Activated CD8-positive, alpha-beta T cell treated with anti-CD3 and anti-CD28 coated beads for 36 hours (primary cell): Measurements from ENCODE around the gene ANKRD13B. TPM values are rescaled to one million over a fixed set of nuclear protein-coding genes. Genes with fewer than 3 reads are reported as not detected.

Source experiments
- ATAC-seq: fragments of 200-7000 bp; cut with Tn5 transposase; one replicate; pipeline ENCODE4 v1.10.0; 2021; ENCODE audit warnings: mild to moderate bottlenecking, moderate library complexity
- CTCF ChIA-PET: fragments of 350-600 bp; sonication (Branson Sonifier 250); formaldehyde crosslinking; loops from one replicate; lab custom pipeline; 2021; ENCODE audit warnings: antibody characterized with exemption; lab: Charles Lee
- POLR2A ChIA-PET: fragments of 350-600 bp; sonication (Branson Sonifier 250); formaldehyde crosslinking; loops from one replicate; lab custom pipeline; 2021; ENCODE audit warnings: antibody characterized with exemption; lab: Charles Lee
- DNase-seq: peaks from one replicate; pipeline ENCODE4 v3.0.0-alpha.2; 2020
- H3K27ac Mint-ChIP-seq: one replicate; pipeline ENCODE4 v1.8.0; 2021; ENCODE audit warnings: mild to moderate bottlenecking, mixed read lengths
- H3K27me3 Mint-ChIP-seq: one replicate; pipeline ENCODE4 v1.8.0; 2021; ENCODE audit warnings: mixed read lengths
- H3K36me3 Mint-ChIP-seq: one replicate; pipeline ENCODE4 v1.8.0; 2021; ENCODE audit warnings: low read depth, mixed read lengths
- H3K4me1 Mint-ChIP-seq: one replicate; pipeline ENCODE4 v1.8.0; 2021; ENCODE audit warnings: low read depth, mixed read lengths
- H3K4me3 Mint-ChIP-seq: one replicate; pipeline ENCODE4 v1.8.0; 2021; ENCODE audit warnings: mild to moderate bottlenecking, moderate library complexity, mixed read lengths
- H3K9me3 Mint-ChIP-seq: one replicate; pipeline ENCODE4 v1.8.0; 2021; ENCODE audit warnings: mixed read lengths
- CTCF ChIP-seq: fragments of 200-600 bp; IDR thresholded peaks from one replicate; pipeline ENCODE4 v1.8.0; 2022; ENCODE audit warnings: antibody characterized with exemption, mild to moderate bottlenecking
- intact Hi-C: fragments of 100-400 bp; cut with micrococcal nuclease; formaldehyde crosslinking; loops from one replicate; pipeline ENCODE4 v1.10.0; 2022
- total RNA-seq, 2 experiments: library from RNA; stranded (reverse); gene quantifications; one replicate each; pipeline ENCODE4 v1.2.3, GENCODE V29; 2021

Gene ANKRD13B
- total RNA-seq, 2 experiments from 2014 or later = 22.8 to 22.9 TPM

- H3K4me1 Mint-ChIP-seq = peaks cover 19% of the 10 kb centered on the region
- no peaks in the 10 kb centered on the region for H3K9me3 Mint-ChIP-seq
- TF ChIP-seq CTCF = no peak
- DNase-seq (no peak), ATAC-seq (no peak)
- ChIA-PET CTCF (interaction anchor here (0.9 to 14.9 kb wide), 5 partner anchors 9 to 205 kb away, joined by 3 to 172 read pairs (median 28); partner anchors contain the start of gene ANKRD13B), POLR2A (interaction anchor here (1.0 to 4.0 kb wide), 7 partner anchors 9 to 44 kb away, joined by 3 to 19 read pairs (median 6); no protein-coding TSS in a partner anchor)
- intact Hi-C loops = no loop called here
- H3K27ac Mint-ChIP-seq = no peak overlapping the region
- peaks cover 24% of the 10 kb centered on the region for H3K36me3 Mint-ChIP-seq
- H3K4me3 Mint-ChIP-seq = no peak overlapping the region
- no peaks in the 10 kb centered on the region for H3K27me3 Mint-ChIP-seq
Observed at GRCh38 chr17:29574732-29575510, 18.0 kb upstream of the ANKRD13B start.

GRCh38 chr17:29575511-29576213 lies 17.3 kb upstream of the ANKRD13B start:
- no peak for TF ChIP-seq CTCF
- peaks cover 31% of the 10 kb centered on the region for H3K36me3 Mint-ChIP-seq
- no peak overlapping the region for H3K27ac Mint-ChIP-seq

GRCh38 chr17:29576214-29577000 lies 16.5 kb upstream of the ANKRD13B start:
- no peak for TF ChIP-seq CTCF
- ATAC-seq = no peak
- Mint-ChIP-seq H3K4me3 (no peak overlapping the region), H3K4me1 (peaks cover 31% of the 10 kb centered on the region), H3K36me3 (peaks cover 37% of the 10 kb centered on the region), H3K9me3 (no peaks in the 10 kb centered on the region), H3K27ac (no peak overlapping the region), H3K27me3 (no peaks in the 10 kb centered on the region)
- ChIA-PET CTCF (interaction anchor here (2.3 to 14.9 kb wide), 3 partner anchors 10 to 41 kb away, joined by 7 to 172 read pairs (median 83); partner anchors contain the start of gene ANKRD13B), POLR2A (interaction anchor here (0.8 to 2.2 kb wide), 4 partner anchors 9 to 40 kb away, joined by 4 to 8 read pairs (median 6); partner anchors contain the start of gene ABHD15)
- intact Hi-C loops = no loop called here
- DNase-seq = no peak

More at GRCh38 chr17:29575511-29576213, 17.3 kb upstream of the ANKRD13B start:
- CTCF ChIA-PET = interaction anchor here (2.3 to 14.9 kb wide), 5 partner anchors 10 to 206 kb away, joined by 7 to 172 read pairs (median 83); partner anchors contain the start of gene ANKRD13B
- H3K4me3 Mint-ChIP-seq = no peak overlapping the region
- ATAC-seq (no peak), DNase-seq (no peak)
- no peaks in the 10 kb centered on the region for H3K9me3 Mint-ChIP-seq
- H3K27me3 Mint-ChIP-seq = no peaks in the 10 kb centered on the region
- intact Hi-C loops = no loop called here
- POLR2A ChIA-PET = interaction anchor here (1.6 to 2.9 kb wide), 6 partner anchors 8 to 43 kb away, joined by 4 to 12 read pairs (median 6); partner anchors contain the start of gene ABHD15
- H3K4me1 Mint-ChIP-seq = peaks cover 24% of the 10 kb centered on the region

GRCh38 chr17:29577001-29577370 lies 15.9 kb upstream of the ANKRD13B start:
- no peaks in the 10 kb centered on the region for H3K9me3 Mint-ChIP-seq
- ChIA-PET POLR2A (interaction anchor here (0.8 to 2.2 kb wide), 3 partner anchors 9 to 40 kb away, joined by 4 to 8 read pairs (median 6); partner anchors contain the start of gene ABHD15), CTCF (interaction anchor here (2.3 to 14.9 kb wide), 3 partner anchors 9 to 40 kb away, joined by 7 to 172 read pairs (median 83); partner anchors contain the start of gene ANKRD13B)
- H3K4me1 Mint-ChIP-seq = peaks cover 31% of the 10 kb centered on the region
- DNase-seq (no peak), ATAC-seq (no peak)
- H3K36me3 Mint-ChIP-seq = peaks cover 38% of the 10 kb centered on the region
- no peak overlapping the region for H3K27ac Mint-ChIP-seq
- intact Hi-C loops = no loop called here
- H3K27me3 Mint-ChIP-seq = no peaks in the 10 kb centered on the region
- no peak overlapping the region for H3K4me3 Mint-ChIP-seq
- no peak for TF ChIP-seq CTCF
